Subcutaneous adipose tissue (tissue), 4 donors: ENCODE results near the gene SETD1B. TPM values are rescaled to one million over a fixed set of nuclear protein-coding genes. Genes with fewer than 3 reads are reported as not detected.

Experiments used
- CTCF ChIP-seq: fragments of 450-650 bp; IDR thresholded peaks from one replicate; pipeline ENCODE4 v1.5.1; 2016; ENCODE audit warnings: low read depth, mild to moderate bottlenecking, control low read depth, antibody characterized with exemption, moderate library complexity
- total RNA-seq, 4 donors: library from RNA; depleted of rRNA; stranded (reverse); fragments of >200 nt; gene quantifications; one replicate each; pipeline ENCODE4 v1.1.0, GENCODE V29; 2016

SETD1B gene
- total RNA-seq, 4 donors from 2014 or later: 3.7 to 14.7 (median 6.4) TPM

GRCh38 chr12:121788176-121788818 lies 15.5 kb upstream of the SETD1B start:
- TF ChIP-seq CTCF: no peak

GRCh38 chr12:121789233-121789781 lies 14.5 kb upstream of the SETD1B start:
- TF ChIP-seq CTCF: no peak

GRCh38 chr12:121789800-121790728 lies 13.7 kb upstream of the SETD1B start:
- no peak for TF ChIP-seq CTCF

GRCh38 chr12:121791671-121792551 lies 11.9 kb upstream of the SETD1B start:
- TF ChIP-seq CTCF: no peak

GRCh38 chr12:121792607-121793439 lies 11.0 kb upstream of the SETD1B start:
- TF ChIP-seq CTCF: no peak

- TF ChIP-seq CTCF: no peak
Measured at GRCh38 chr12:121793440-121793837, 10.4 kb upstream of the SETD1B start, which contains the start of gene RHOF. RHOF (minus strand) TSS chr12:121793688; CDS start chr12:121793633, 55 bp downstream.
